ENCODE results near the gene CHST7. TPM values are rescaled to one million over a fixed set of nuclear protein-coding genes. Genes with fewer than 3 reads are reported as not detected.

The CHST7 gene
- total RNA-seq, 1 donor from 2014 or later, result 1.9 TPM

DNA sequence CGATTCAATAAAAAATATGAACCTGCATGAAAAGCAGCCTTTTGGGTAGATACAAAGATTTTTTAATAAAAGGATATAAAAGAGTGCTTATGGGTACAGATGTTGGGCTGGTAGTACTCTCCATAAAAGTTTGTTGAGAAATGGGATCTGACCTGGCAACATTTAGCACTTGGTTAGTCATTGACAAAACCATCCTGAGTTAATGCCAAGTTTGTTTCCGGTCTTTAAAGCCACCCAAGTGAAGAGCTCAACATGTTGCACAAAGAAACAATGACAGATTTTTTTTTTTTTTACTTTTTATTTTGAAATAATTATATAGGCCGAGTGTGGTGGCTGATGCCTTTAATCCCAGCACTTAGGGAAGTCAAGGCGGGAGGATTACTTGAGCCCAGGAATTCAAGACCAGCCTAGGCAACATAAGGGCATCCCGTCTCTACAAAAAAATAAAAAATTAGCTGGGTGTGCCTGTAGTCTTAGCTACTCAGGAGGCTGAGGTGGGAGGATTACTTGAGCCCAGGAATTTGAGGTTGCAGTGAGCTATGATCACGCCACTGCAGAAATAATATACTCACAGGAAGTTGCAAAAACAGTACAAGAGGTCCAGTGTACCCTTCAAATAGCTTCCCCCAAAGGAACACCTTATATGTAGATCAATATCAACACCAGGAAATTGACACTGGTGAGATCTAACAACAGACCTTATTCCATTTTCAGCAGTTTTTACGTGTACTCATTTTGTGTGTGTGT lies 16.6 kb downstream of the CHST7 start:
- H3K4me3 Mint-ChIP-seq, result no peak overlapping the region
- no peaks in the 10 kb centered on the region for H3K36me3 Mint-ChIP-seq (ENCODE audit: low read depth)
- peaks cover 10% of the 10 kb centered on the region for H3K4me1 Mint-ChIP-seq

GRCh38 chrX:46595084-46595483 lies 21.5 kb downstream of the CHST7 start:
- no peaks in the 10 kb centered on the region for H3K4me1 Mint-ChIP-seq
- H3K27me3 Mint-ChIP-seq (ENCODE audit: low read depth), result no peaks in the 10 kb centered on the region
- H3K36me3 Mint-ChIP-seq (ENCODE audit: low read depth), result no peaks in the 10 kb centered on the region
- H3K9me3 Mint-ChIP-seq, result no peaks in the 10 kb centered on the region
- TF ChIP-seq, protein P1, sequence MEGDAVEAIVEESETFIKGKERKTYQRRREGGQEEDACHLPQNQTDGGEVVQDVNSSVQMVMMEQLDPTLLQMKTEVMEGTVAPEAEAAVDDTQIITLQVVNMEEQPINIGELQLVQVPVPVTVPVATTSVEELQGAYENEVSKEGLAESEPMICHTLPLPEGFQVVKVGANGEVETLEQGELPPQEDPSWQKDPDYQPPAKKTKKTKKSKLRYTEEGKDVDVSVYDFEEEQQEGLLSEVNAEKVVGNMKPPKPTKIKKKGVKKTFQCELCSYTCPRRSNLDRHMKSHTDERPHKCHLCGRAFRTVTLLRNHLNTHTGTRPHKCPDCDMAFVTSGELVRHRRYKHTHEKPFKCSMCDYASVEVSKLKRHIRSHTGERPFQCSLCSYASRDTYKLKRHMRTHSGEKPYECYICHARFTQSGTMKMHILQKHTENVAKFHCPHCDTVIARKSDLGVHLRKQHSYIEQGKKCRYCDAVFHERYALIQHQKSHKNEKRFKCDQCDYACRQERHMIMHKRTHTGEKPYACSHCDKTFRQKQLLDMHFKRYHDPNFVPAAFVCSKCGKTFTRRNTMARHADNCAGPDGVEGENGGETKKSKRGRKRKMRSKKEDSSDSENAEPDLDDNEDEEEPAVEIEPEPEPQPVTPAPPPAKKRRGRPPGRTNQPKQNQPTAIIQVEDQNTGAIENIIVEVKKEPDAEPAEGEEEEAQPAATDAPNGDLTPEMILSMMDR (conservative IDR thresholded peaks at IDR 0.05), result no peak
- no peak overlapping the region for H3K4me3 Mint-ChIP-seq
- no peak for DNase-seq (ENCODE audit: low read depth, low spot score)
- no peak overlapping the region for H3K27ac Mint-ChIP-seq (ENCODE audit: unreplicated experiment)

More for the DNA sequence above, 16.6 kb downstream of the CHST7 start:
- TF ChIP-seq, protein P1 (conservative IDR thresholded peaks at IDR 0.05), result no peak
- Mint-ChIP-seq H3K27me3 (ENCODE audit: low read depth) (no peaks in the 10 kb centered on the region), H3K27ac (ENCODE audit: unreplicated experiment) (no peak overlapping the region), H3K9me3 (no peaks in the 10 kb centered on the region)
- DNase-seq (ENCODE audit: low read depth, low spot score), result no peak

GRCh38 chrX:46597208-46597607 lies 23.6 kb downstream of the CHST7 start:
- no peak for DNase-seq (ENCODE audit: low read depth, low spot score)
- Mint-ChIP-seq H3K9me3 (no peaks in the 10 kb centered on the region), H3K36me3 (ENCODE audit: low read depth) (peaks cover 1% of the 10 kb centered on the region), H3K4me1 (no peaks in the 10 kb centered on the region), H3K27me3 (ENCODE audit: low read depth) (no peaks in the 10 kb centered on the region), H3K4me3 (no peak overlapping the region), H3K27ac (ENCODE audit: unreplicated experiment) (no peak overlapping the region)
- TF ChIP-seq, protein P1 (conservative IDR thresholded peaks at IDR 0.05), result no peak

- Mint-ChIP-seq H3K4me3 (no peak overlapping the region), H3K27ac (ENCODE audit: unreplicated experiment) (no peak overlapping the region), H3K9me3 (no peaks in the 10 kb centered on the region), H3K27me3 (ENCODE audit: low read depth) (no peaks in the 10 kb centered on the region), H3K36me3 (ENCODE audit: low read depth) (peaks cover 4% of the 10 kb centered on the region), H3K4me1 (no peaks in the 10 kb centered on the region)
- DNase-seq (ENCODE audit: low read depth, low spot score), result no peak
- TF ChIP-seq, protein P1 (conservative IDR thresholded peaks at IDR 0.05), result no peak
Measured at GRCh38 chrX:46597771-46598170, 24.2 kb downstream of the CHST7 start.

GRCh38 chrX:46599051-46599560 lies 25.5 kb downstream of the CHST7 start:
- Mint-ChIP-seq H3K4me1 (no peaks in the 10 kb centered on the region), H3K27me3 (ENCODE audit: low read depth) (no peaks in the 10 kb centered on the region), H3K4me3 (no peak overlapping the region), H3K9me3 (no peaks in the 10 kb centered on the region), H3K27ac (ENCODE audit: unreplicated experiment) (no peak overlapping the region), H3K36me3 (ENCODE audit: low read depth) (peaks cover 4% of the 10 kb centered on the region)
- TF ChIP-seq, protein P1 (conservative IDR thresholded peaks at IDR 0.05), result no peak
- DNase-seq (ENCODE audit: low read depth, low spot score), result no peak
